ENCODE measurements around the gene OR51Q1. TPM values are rescaled to one million over a fixed set of nuclear protein-coding genes. Genes with fewer than 3 reads are reported as not detected.

OR51Q1 gene
- total and polyA plus RNA-seq, 2 of the 13 experiments (the other 11 are each of a cell fraction or from before 2014, with no cell fraction given): not detected

GRCh38 chr11:5394091-5394490 lies 27.8 kb upstream of the OR51Q1 start:
- no peaks in the 10 kb centered on the region for H3K79me2 ChIP-seq (ENCODE audit: insufficient read depth, low read length)
- no peaks in the 10 kb centered on the region for H3K36me3 ChIP-seq (replicated peaks in 1 of 2; ENCODE audit: control insufficient read depth in 1 of 2, insufficient read depth in 2 of 2, low read length in 2 of 2)
- H3K27me3 ChIP-seq (ENCODE audit: control insufficient read depth in 1 of 2, insufficient read depth in 2 of 2, low read length in 2 of 2): no peaks in the 10 kb centered on the region
- FAIRE-seq: no peak
- H3K4me2 ChIP-seq (ENCODE audit: low read depth, low read length): no peak overlapping the region
- H4K20me1 ChIP-seq (ENCODE audit: insufficient read depth, low read length): no peaks in the 10 kb centered on the region
- intact Hi-C loops (cut with micrococcal nuclease; ENCODE audit: unreplicated experiment) (no loop called here), in situ Hi-C loops (cut with HindIII; ENCODE audit: extremely low pct_ligation_motif_present, low pct_unique_long_range_greater_than_20kb) (no loop called here)
- no peaks in the 10 kb centered on the region for H3K4me1 ChIP-seq (ENCODE audit: insufficient read depth, low read length)
- no peak for DNase-seq (ENCODE audit: low spot score)
- H2AFZ ChIP-seq (ENCODE audit: low read length): no peak overlapping the region
- TF ChIP-seq ZNF709 (CRISPR knock-in tag; IDR thresholded peaks at IDR 0.05) (no peak), ZFP90 (CRISPR knock-in tag; IDR thresholded peaks at IDR 0.05; ENCODE audit: borderline replicate concordance) (no peak), NFIC (IDR thresholded peaks at IDR 0.05; ENCODE audit: low read length) (no peak), ZNF549 (CRISPR knock-in tag; IDR thresholded peaks at IDR 0.05) (no peak), ASH2L (IDR thresholded peaks at IDR 0.05; ENCODE audit: insufficient read length, low read depth, low read length) (no peak), CAMTA2 (CRISPR knock-in tag; IDR thresholded peaks at IDR 0.05; ENCODE audit: borderline replicate concordance) (no peak), ZNF292 (CRISPR knock-in tag; IDR thresholded peaks at IDR 0.05; ENCODE audit: borderline replicate concordance, low read depth) (no peak), SMC3 (IDR thresholded peaks at IDR 0.05; ENCODE audit: low read length) (no peak), ZMYM4 (CRISPR knock-in tag; IDR thresholded peaks at IDR 0.05) (no peak), TRIM22 (IDR thresholded peaks at IDR 0.05) (no peak), KDM4B (CRISPR knock-in tag; IDR thresholded peaks at IDR 0.05) (no peak), PCBP2 (optimal IDR thresholded peaks at IDR 0.05; ENCODE audit: low read depth, low read length, poor library complexity, severe bottlenecking) (no peak)
- TF ChIP-seq, protein P1, sequence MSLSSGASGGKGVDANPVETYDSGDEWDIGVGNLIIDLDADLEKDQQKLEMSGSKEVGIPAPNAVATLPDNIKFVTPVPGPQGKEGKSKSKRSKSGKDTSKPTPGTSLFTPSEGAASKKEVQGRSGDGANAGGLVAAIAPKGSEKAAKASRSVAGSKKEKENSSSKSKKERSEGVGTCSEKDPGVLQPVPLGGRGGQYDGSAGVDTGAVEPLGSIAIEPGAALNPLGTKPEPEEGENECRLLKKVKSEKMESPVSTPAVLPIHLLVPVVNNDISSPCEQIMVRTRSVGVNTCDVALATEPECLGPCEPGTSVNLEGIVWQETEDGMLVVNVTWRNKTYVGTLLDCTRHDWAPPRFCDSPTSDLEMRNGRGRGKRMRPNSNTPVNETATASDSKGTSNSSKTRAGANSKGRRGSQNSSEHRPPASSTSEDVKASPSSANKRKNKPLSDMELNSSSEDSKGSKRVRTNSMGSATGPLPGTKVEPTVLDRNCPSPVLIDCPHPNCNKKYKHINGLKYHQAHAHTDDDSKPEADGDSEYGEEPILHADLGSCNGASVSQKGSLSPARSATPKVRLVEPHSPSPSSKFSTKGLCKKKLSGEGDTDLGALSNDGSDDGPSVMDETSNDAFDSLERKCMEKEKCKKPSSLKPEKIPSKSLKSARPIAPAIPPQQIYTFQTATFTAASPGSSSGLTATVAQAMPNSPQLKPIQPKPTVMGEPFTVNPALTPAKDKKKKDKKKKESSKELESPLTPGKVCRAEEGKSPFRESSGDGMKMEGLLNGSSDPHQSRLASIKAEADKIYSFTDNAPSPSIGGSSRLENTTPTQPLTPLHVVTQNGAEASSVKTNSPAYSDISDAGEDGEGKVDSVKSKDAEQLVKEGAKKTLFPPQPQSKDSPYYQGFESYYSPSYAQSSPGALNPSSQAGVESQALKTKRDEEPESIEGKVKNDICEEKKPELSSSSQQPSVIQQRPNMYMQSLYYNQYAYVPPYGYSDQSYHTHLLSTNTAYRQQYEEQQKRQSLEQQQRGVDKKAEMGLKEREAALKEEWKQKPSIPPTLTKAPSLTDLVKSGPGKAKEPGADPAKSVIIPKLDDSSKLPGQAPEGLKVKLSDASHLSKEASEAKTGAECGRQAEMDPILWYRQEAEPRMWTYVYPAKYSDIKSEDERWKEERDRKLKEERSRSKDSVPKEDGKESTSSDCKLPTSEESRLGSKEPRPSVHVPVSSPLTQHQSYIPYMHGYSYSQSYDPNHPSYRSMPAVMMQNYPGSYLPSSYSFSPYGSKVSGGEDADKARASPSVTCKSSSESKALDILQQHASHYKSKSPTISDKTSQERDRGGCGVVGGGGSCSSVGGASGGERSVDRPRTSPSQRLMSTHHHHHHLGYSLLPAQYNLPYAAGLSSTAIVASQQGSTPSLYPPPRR (CRISPR knock-in tag; IDR thresholded peaks at IDR 0.05; ENCODE audit: borderline replicate concordance): no peak
- no peak for ATAC-seq
- no peak overlapping the region for H3K27ac ChIP-seq (ENCODE audit: extremely low read length, insufficient read depth, low read length)
- no peak overlapping the region for H3K9ac ChIP-seq (ENCODE audit: insufficient read depth, low read depth, low read length)
- no peaks in the 10 kb centered on the region for H3K9me3 ChIP-seq (ENCODE audit: low read length)
- POLR2A ChIA-PET: no interaction called here
- no peak overlapping the region for H3K4me3 ChIP-seq (replicated peaks in 1 of 3; ENCODE audit: insufficient read depth in 1 of 3, low read depth in 2 of 3, low read length in 3 of 3)
- BruUV-seq (replicated peaks): no TSS peak
- CTCF ChIA-PET (ENCODE audit: low intra/inter-chr PET ratio, low total read pairs): no interaction called here

Data from HepG2 (cell line).